HepG2 (cell line): ENCODE data around the gene SLC7A10. TPM values are rescaled to one million over a fixed set of nuclear protein-coding genes. Genes with fewer than 3 reads are reported as not detected.

Experiments
- ATAC-seq: fragments of 200-7000 bp; cut with Tn5 transposase; 3 replicates; pipeline ENCODE4 v1.9.1; 2020; ENCODE audit warnings: mild to moderate bottlenecking, moderate library complexity
- BruUV-seq: library from RNA; stranded (reverse); fragments of 400-500 nt; replicated peaks from 2 replicates; lab custom pipeline; 2021; lab: Mats Ljungman, UMichigan
- CTCF ChIA-PET: fragments of 300-600 bp; formaldehyde crosslinking; extraction: SDS; loops from one replicate; lab custom pipeline; 2021; ENCODE audit warnings: low total read pairs, inconsistent platforms, low intra/inter-chr PET ratio; lab: Yijun Ruan, JAX
- POLR2A ChIA-PET: fragments of 350-600 bp; sonication (Branson Sonifier 250); formaldehyde crosslinking; loops from one replicate; lab custom pipeline; 2020; ENCODE audit warnings: antibody characterized with exemption, inconsistent platforms; lab: Yijun Ruan, JAX
- DNase-seq: peaks from one replicate; pipeline ENCODE4 v3.0.0-alpha.2; 2015; ENCODE audit warnings: low spot score
- FAIRE-seq: peaks from 3 replicates; lab custom pipeline; 2011; peaks lifted over from hg19 to GRCh38; lab: Jason Lieb, UNC
- H2AFZ ChIP-seq: one replicate; pipeline ENCODE4 v1.6.1; 2011; ENCODE audit warnings: low read length, inconsistent platforms
- H3K27ac ChIP-seq: fragments of 300-600 bp; 3 replicates; pipeline ENCODE4 v1.8.0; 2011; ENCODE audit warnings: mixed run types, mild to moderate bottlenecking, mixed read lengths, low read length, inconsistent platforms; ENCODE audit not compliant: insufficient read depth; ENCODE audit errors: extremely low read length
- H3K27me3 ChIP-seq, 2 experiments: fragments of 200-600 bp in 1 of 2; 2 replicates in 1 of 2; 3 replicates in 1 of 2; pipeline versions ENCODE4 v1.6.0 to v1.8.0; 2011; ENCODE audit warnings: low read length in 2 of 2, mild to moderate bottlenecking in 2 of 2, moderate library complexity in 2 of 2, inconsistent platforms in 1 of 2; ENCODE audit not compliant: insufficient read depth in 2 of 2, control insufficient read depth in 1 of 2
- H3K36me3 ChIP-seq, 2 experiments: fragments of 200-600 bp in 1 of 2; replicated peaks in 1 of 2; 2 replicates in 1 of 2; 3 replicates in 1 of 2; pipeline versions ENCODE4 v1.5.1 to v1.8.0; 2011; ENCODE audit warnings: low read length in 2 of 2, inconsistent platforms in 1 of 2; ENCODE audit not compliant: insufficient read depth in 2 of 2, control insufficient read depth in 1 of 2
- H3K4me1 ChIP-seq: 2 replicates; pipeline ENCODE4 v1.5.1; 2012; ENCODE audit warnings: low read length, inconsistent platforms; ENCODE audit not compliant: insufficient read depth
- H3K4me2 ChIP-seq: 2 replicates; pipeline ENCODE4 v1.6.0; 2011; ENCODE audit warnings: low read depth, low read length, inconsistent platforms
- H3K4me3 ChIP-seq, 3 experiments: fragments of 200-600 bp in 1 of 3; sonication (generic), shearing (Covaris generic) in 1 of 3; replicated peaks in 1 of 3; 2 replicates each; pipeline ENCODE4 v1.5.1; 2011 to 2016; ENCODE audit warnings: low read length in 3 of 3, inconsistent platforms in 2 of 3, low read depth in 2 of 3, mild to moderate bottlenecking in 2 of 3, control low read depth in 1 of 3, mixed read lengths in 1 of 3; ENCODE audit not compliant: insufficient read depth in 1 of 3
- H3K79me2 ChIP-seq: one replicate; pipeline ENCODE4 v1.6.1; 2011; ENCODE audit warnings: low read length, inconsistent platforms; ENCODE audit not compliant: insufficient read depth
- H3K9ac ChIP-seq: 2 replicates; pipeline ENCODE4 v1.6.0; 2011; ENCODE audit warnings: mild to moderate bottlenecking, low read depth, low read length, inconsistent platforms; ENCODE audit not compliant: insufficient read depth
- H3K9me3 ChIP-seq: 2 replicates; pipeline ENCODE4 v1.5.1; 2012; ENCODE audit warnings: mild to moderate bottlenecking, low read length
- H4K20me1 ChIP-seq: 2 replicates; pipeline ENCODE4 v1.6.0; 2011; ENCODE audit warnings: inconsistent platforms, mild to moderate bottlenecking, low read length, moderate library complexity; ENCODE audit not compliant: insufficient read depth
- HOXA9 ChIP-seq: sonication (generic); formaldehyde crosslinking; IDR thresholded peaks from 2 replicates; pipeline ENCODE4 v1.8.1; 2022; ENCODE audit warnings: missing genetic modification reagents, mild to moderate bottlenecking, moderate library complexity, borderline replicate concordance
- KLF12 ChIP-seq: sonication (generic); formaldehyde crosslinking; IDR thresholded peaks from 2 replicates; pipeline ENCODE4 v1.4.0; 2020; ENCODE audit warnings: missing genetic modification reagents, borderline replicate concordance
- MTA1 ChIP-seq: sonication (generic); formaldehyde crosslinking; IDR thresholded peaks from 2 replicates; pipeline ENCODE4 v1.4.0; 2020; ENCODE audit warnings: missing genetic modification reagents, mild to moderate bottlenecking, borderline replicate concordance
- POGK ChIP-seq: sonication (generic); formaldehyde crosslinking; conservative IDR thresholded peaks from 2 replicates; pipeline ENCODE4 v1.8.0; 2022; ENCODE audit warnings: mild to moderate bottlenecking, moderate library complexity, missing genetic modification reagents
- REL ChIP-seq: sonication (generic); formaldehyde crosslinking; conservative IDR thresholded peaks from 2 replicates; pipeline ENCODE4 v1.8.0; 2022; ENCODE audit warnings: mild to moderate bottlenecking, missing genetic modification reagents, moderate library complexity
- REST ChIP-seq, 2 experiments: IDR thresholded peaks; 2 replicates each; pipeline ENCODE4 v1.6.1; 2011 to 2012; ENCODE audit warnings: low read length in 2 of 2, borderline replicate concordance in 1 of 2, low read depth in 1 of 2, mild to moderate bottlenecking in 1 of 2, moderate library complexity in 1 of 2
- ZBTB8A ChIP-seq: sonication (generic); formaldehyde crosslinking; IDR thresholded peaks from 2 replicates; pipeline ENCODE4 v1.4.0; 2020; ENCODE audit warnings: mild to moderate bottlenecking, low read depth, missing genetic modification reagents, borderline replicate concordance
- ZNF263 ChIP-seq: sonication (generic); formaldehyde crosslinking; IDR thresholded peaks from 2 replicates; pipeline ENCODE4 v1.4.0; 2020; ENCODE audit warnings: missing genetic modification reagents
- WGBS: methylation state at CpG from one replicate; pipeline ENCODE4 v1.1.6; 2017; ENCODE audit warnings: low lambda C conversion rate; 5-methylcytosine and 5-hydroxymethylcytosine counted together
- in situ Hi-C: cut with HindIII; loops from 2 replicates; pipeline ENCODE4 v1.10.0; 2017; ENCODE audit warnings: low pct_unique_long_range_greater_than_20kb; ENCODE audit not compliant: extremely low pct_ligation_motif_present
- intact Hi-C: fragments of 100-400 bp; cut with micrococcal nuclease; formaldehyde crosslinking; loops from one replicate; pipeline ENCODE4 v1.10.0; 2022; ENCODE audit not compliant: unreplicated experiment
- polyA plus RNA-seq, 8 experiments: library from polyadenylated mRNA; depleted of rRNA in 3 of 8; stranded (reverse) in 7 of 8; unstranded in 1 of 8; fragments of >200 nt; fragmentation: Illumina TruSeq in 4 of 8; extraction: Trizol in 4 of 8; gene quantifications; 2 replicates each; pipeline versions ENCODE4 v1.2.1 to v1.2.3, GENCODE V29; 2011 to 2016; ENCODE audit warnings: low read depth in 4 of 8, missing spikeins in 1 of 8, mixed read lengths in 1 of 8; ENCODE audit not compliant: insufficient read depth in 1 of 8
- total RNA-seq, 5 experiments: library from RNA; depleted of rRNA; stranded (reverse); fragments of >200 nt; fragmentation: Illumina TruSeq; extraction: Trizol; gene quantifications; 2 replicates each; pipeline ENCODE4 v1.2.3, GENCODE V29; 2016; ENCODE audit warnings: low read depth in 1 of 5
- TF ChIP-seq, protein P1 (sequence below): IDR thresholded peaks from 2 replicates; pipeline ENCODE4 v1.6.1; 2016; ENCODE audit warnings: missing compliant biosample characterization, missing genetic modification reagents, borderline replicate concordance

Gene SLC7A10
- total and polyA plus RNA-seq, 2 of the 13 experiments (the other 11 are each of a cell fraction or from before 2014, with no cell fraction given), result 1.1 to 2.2 TPM

DNA sequence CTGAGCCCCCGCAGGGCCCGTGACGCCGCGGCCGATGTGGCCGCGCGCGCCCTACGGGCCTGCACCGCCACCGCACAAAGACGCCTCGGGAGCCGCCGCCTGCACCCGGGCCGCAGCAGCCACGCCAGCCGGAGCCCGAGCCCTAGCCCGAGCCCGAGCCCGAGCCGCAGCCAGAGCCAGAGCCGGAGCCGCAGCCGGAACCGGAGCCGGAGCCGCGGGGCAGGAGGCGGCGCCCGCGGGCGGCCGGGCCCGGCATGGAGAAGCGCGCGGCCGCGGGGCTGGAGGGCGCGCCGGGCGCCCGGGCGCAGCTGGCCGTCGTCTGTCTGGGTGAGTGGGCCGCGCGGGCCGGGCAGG, 31.1 kb downstream of the SLC7A10 start:
- DNase-seq (no peak), FAIRE-seq (no peak), ATAC-seq (peak; percentile 3; the same call in 2 of the 3 replicates)
- no CpG with 5 or more reads among the region's 57 CpGs for WGBS
- no peaks in the 10 kb centered on the region for H3K9me3 ChIP-seq
- no peak overlapping the region for H2AFZ ChIP-seq
- peaks cover 1 to 6% of the 10 kb centered on the region in 2 experiments; a peak in 2 of 5 replicates for H3K27me3 ChIP-seq
- in situ Hi-C loops, result no loop called here
- H3K4me3 ChIP-seq, result peak overlapping the region; percentile 73 to 78 (median 76); a peak in 5 of 6 replicates
- H4K20me1 ChIP-seq, result no peaks in the 10 kb centered on the region
- ChIA-PET CTCF (no interaction called here), POLR2A (interaction anchor here (1.5 to 2.7 kb wide), 2 partner anchors 17 to 24 kb away, joined by 3 to 22 read pairs; no protein-coding TSS in a partner anchor)
- BruUV-seq, result no TSS peak
- H3K27ac ChIP-seq, result peak overlapping the region; percentile 85
- H3K4me2 ChIP-seq, result peak overlapping the region; percentile 83; the same call in 1 of the 2 replicates
- peaks cover 48% of the 10 kb centered on the region for H3K4me1 ChIP-seq
- TF ChIP-seq KLF12, result no peak; the same call in 1 of the 2 replicates
- TF ChIP-seq POGK (CRISPR knock-in tag), result 0 out of 2 replicates have a peak, but pooled peaks have one; percentile 3
- no peak for TF ChIP-seq REL (CRISPR knock-in tag)
- H3K36me3 ChIP-seq, result peaks cover 2 to 21% of the 10 kb centered on the region in 2 experiments; a peak in 3 of 5 replicates
- intact Hi-C loops, result no loop called here
- H3K79me2 ChIP-seq, result peaks cover 13% of the 10 kb centered on the region
- H3K9ac ChIP-seq, result peak overlapping the region; percentile 77

GRCh38 chr19:33193865-33194362, 31.7 kb downstream of the SLC7A10 start, which contains the start of gene LRP3:
Gene LRP3, plus strand, starts transcription at chr19:33194330. Its CDS starts 456 bp downstream, at chr19:33194786.
- no peak within 1 kb of the TSS for H2AFZ ChIP-seq
- peaks cover 2 to 19% of the 10 kb centered on the region in 2 experiments; a peak in 3 of 5 replicates for H3K36me3 ChIP-seq
- peak within 1 kb of the TSS; percentile 77 for H3K9ac ChIP-seq
- ChIA-PET CTCF (no interaction called here), POLR2A (interaction anchor here (2.7 kb wide), 1 partner anchor 17 kb away, joined by 22 read pairs; no protein-coding TSS in a partner anchor)
- no TSS peak for BruUV-seq
- H3K27me3 ChIP-seq, result peaks cover 1 to 6% of the 10 kb centered on the region in 2 experiments; a peak in 2 of 5 replicates
- intact Hi-C loops, result no loop called here
- H3K4me2 ChIP-seq, result peak within 1 kb of the TSS; percentile 83
- in situ Hi-C loops, result no loop called here
- peak within 1 kb of the TSS; percentile 85 for H3K27ac ChIP-seq
- 29% methylated on average over 3 of the region's 50 CpGs for WGBS
- H3K9me3 ChIP-seq, result no peaks in the 10 kb centered on the region
- DNase-seq (no peak), ATAC-seq (peak; percentile 18; the same call in 2 of the 3 replicates), FAIRE-seq (no peak)
- no peaks in the 10 kb centered on the region for H4K20me1 ChIP-seq
- peaks cover 42% of the 10 kb centered on the region for H3K4me1 ChIP-seq
- H3K4me3 ChIP-seq, result peak within 1 kb of the TSS; percentile 73 to 78 (median 76)
- H3K79me2 ChIP-seq, result peaks cover 13% of the 10 kb centered on the region
- TF ChIP-seq ZNF263 (CRISPR knock-in tag), result peak; percentile 97
- TF ChIP-seq REST (IDR thresholded peaks at IDR 0.05; ENCODE audit: borderline replicate concordance in 1 of 2, low read depth in 1 of 2, low read length in 2 of 2), result peak in 1 of 2 experiments; percentile 28; a peak in 2 of 4 replicates
- TF ChIP-seq HOXA9, result no peak
- no peak for TF ChIP-seq ZBTB8A (CRISPR knock-in tag)
- no peak for TF ChIP-seq MTA1
- TF ChIP-seq, protein P1, sequence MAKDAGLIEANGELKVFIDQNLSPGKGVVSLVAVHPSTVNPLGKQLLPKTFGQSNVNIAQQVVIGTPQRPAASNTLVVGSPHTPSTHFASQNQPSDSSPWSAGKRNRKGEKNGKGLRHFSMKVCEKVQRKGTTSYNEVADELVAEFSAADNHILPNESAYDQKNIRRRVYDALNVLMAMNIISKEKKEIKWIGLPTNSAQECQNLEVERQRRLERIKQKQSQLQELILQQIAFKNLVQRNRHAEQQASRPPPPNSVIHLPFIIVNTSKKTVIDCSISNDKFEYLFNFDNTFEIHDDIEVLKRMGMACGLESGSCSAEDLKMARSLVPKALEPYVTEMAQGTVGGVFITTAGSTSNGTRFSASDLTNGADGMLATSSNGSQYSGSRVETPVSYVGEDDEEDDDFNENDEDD (CRISPR knock-in tag), result peak; percentile 69; the same call in 1 of the 2 replicates
